DLD1 (cell line): ENCODE results near the gene DUSP8.

Source experiments
- in situ Hi-C: cut with HindIII; loops from 2 replicates; pipeline ENCODE4 v1.10.0; 2017; ENCODE audit warnings: low sequenced_read_pairs

Gene DUSP8

GRCh38 chr11:1536065-1536843, 35.8 kb downstream of the DUSP8 start:
- in situ Hi-C loops: loop anchor here (5.0 to 10.0 kb wide), 3 partner anchors 86 to 481 kb away; partner anchors contain the start of gene KRTAP5-4

- in situ Hi-C loops: loop anchor here (5.0 to 10.0 kb wide), 3 partner anchors 88 to 480 kb away; partner anchors contain the start of gene KRTAP5-4
These were observed 37.4 kb downstream of the DUSP8 start for GRCh38 chr11:1534682-1535081.

- in situ Hi-C loops: loop anchor here (10.0 kb wide), 2 partner anchors 269 to 479 kb away; no protein-coding TSS in a partner anchor
These were observed 37.9 kb downstream of the DUSP8 start for GRCh38 chr11:1534171-1534570.

- in situ Hi-C loops: loop anchor here (10.0 kb wide), 2 partner anchors 269 to 479 kb away; no protein-coding TSS in a partner anchor
These were observed 38.7 kb downstream of the DUSP8 start for GRCh38 chr11:1533342-1533725.

- in situ Hi-C loops: loop anchor here (10.0 kb wide), 2 partner anchors 268 to 478 kb away; no protein-coding TSS in a partner anchor
These were observed 39.3 kb downstream of the DUSP8 start for GRCh38 chr11:1532606-1533341.

- in situ Hi-C loops: loop anchor here (10.0 kb wide), 2 partner anchors 267 to 477 kb away; no protein-coding TSS in a partner anchor
These were observed 40.0 kb downstream of the DUSP8 start for GRCh38 chr11:1532014-1532586.

- in situ Hi-C loops: loop anchor here (10.0 kb wide), 2 partner anchors 267 to 477 kb away; no protein-coding TSS in a partner anchor
These were observed 40.5 kb downstream of the DUSP8 start for GRCh38 chr11:1531449-1532013.

GRCh38 chr11:1530686-1531448, 41.2 kb downstream of the DUSP8 start:
- in situ Hi-C loops: loop anchor here (10.0 kb wide), 2 partner anchors 266 to 476 kb away; no protein-coding TSS in a partner anchor

GRCh38 chr11:1529774-1530173, 42.3 kb downstream of the DUSP8 start:
- in situ Hi-C loops: loop anchor here (10.0 kb wide), 2 partner anchors 265 to 475 kb away; no protein-coding TSS in a partner anchor

GRCh38 chr11:1529286-1529685, 42.8 kb downstream of the DUSP8 start:
- in situ Hi-C loops: no loop called here

GRCh38 chr11:1528710-1529109, 43.4 kb downstream of the DUSP8 start:
- in situ Hi-C loops: no loop called here

- in situ Hi-C loops: no loop called here
These were observed 45.3 kb downstream of the DUSP8 start for GRCh38 chr11:1526785-1527184.

- in situ Hi-C loops: no loop called here
These were observed 48.3 kb downstream of the DUSP8 start for GRCh38 chr11:1523779-1524178.

- in situ Hi-C loops: no loop called here
These were observed 49.0 kb downstream of the DUSP8 start for GRCh38 chr11:1523077-1523476.

- in situ Hi-C loops: no loop called here
These were observed 50.0 kb downstream of the DUSP8 start for GRCh38 chr11:1522081-1522424.

- in situ Hi-C loops: no loop called here
These were observed 50.5 kb downstream of the DUSP8 start for GRCh38 chr11:1521382-1522080.

GRCh38 chr11:1520663-1521267, 51.3 kb downstream of the DUSP8 start:
- in situ Hi-C loops: no loop called here

GRCh38 chr11:1520209-1520662, 51.8 kb downstream of the DUSP8 start:
- in situ Hi-C loops: no loop called here
